VCaP (cell line): ENCODE measurements around the gene TP53BP1.
A peak's percentile ranks its signal among the peaks of the same experiment; 100 is the strongest.

Experiments
- H3K27ac ChIP-seq: fragments of 450-650 bp; 2 replicates; pipeline ENCODE4 v1.5.1; 2017
- TF ChIP-seq, protein P1 (sequence below): fragments of 450-650 bp; conservative IDR thresholded peaks from 2 replicates; pipeline ENCODE4 v1.5.1; 2017; ENCODE audit warnings: mild to moderate bottlenecking, moderate library complexity

Gene TP53BP1

DNA sequence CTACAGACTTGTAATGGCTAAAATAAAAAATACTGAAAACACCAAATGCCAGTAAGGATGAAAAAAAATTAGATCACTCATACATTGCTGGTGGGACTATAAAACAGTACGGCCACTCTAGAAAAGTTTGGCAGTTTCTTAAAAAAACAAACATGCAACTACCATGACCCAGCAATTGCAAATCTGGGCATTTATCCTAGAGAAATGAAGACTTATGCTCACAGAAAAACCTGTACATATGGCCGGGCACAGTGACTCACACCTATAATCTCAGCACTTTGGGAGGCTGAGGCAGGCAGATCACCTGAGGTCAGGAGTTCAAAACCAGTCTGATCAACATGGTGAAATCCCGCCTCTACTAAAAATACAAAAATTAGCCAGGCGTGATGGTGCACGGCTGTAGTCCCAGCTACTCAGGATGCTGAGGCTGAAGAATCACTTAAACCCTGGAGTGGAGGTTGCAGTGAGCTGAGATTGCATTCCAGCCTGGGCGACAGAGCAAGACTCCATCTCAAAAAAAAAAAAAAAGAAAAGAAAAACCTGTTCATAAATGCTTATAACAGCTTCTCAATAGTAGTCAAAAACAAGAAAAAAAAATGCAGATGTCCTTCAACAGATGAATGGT, 5.6 kb downstream of the TP53BP1 start:
- TF ChIP-seq, protein P1, sequence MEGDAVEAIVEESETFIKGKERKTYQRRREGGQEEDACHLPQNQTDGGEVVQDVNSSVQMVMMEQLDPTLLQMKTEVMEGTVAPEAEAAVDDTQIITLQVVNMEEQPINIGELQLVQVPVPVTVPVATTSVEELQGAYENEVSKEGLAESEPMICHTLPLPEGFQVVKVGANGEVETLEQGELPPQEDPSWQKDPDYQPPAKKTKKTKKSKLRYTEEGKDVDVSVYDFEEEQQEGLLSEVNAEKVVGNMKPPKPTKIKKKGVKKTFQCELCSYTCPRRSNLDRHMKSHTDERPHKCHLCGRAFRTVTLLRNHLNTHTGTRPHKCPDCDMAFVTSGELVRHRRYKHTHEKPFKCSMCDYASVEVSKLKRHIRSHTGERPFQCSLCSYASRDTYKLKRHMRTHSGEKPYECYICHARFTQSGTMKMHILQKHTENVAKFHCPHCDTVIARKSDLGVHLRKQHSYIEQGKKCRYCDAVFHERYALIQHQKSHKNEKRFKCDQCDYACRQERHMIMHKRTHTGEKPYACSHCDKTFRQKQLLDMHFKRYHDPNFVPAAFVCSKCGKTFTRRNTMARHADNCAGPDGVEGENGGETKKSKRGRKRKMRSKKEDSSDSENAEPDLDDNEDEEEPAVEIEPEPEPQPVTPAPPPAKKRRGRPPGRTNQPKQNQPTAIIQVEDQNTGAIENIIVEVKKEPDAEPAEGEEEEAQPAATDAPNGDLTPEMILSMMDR: no peak
- H3K27ac ChIP-seq: no peak overlapping the region

DNA sequence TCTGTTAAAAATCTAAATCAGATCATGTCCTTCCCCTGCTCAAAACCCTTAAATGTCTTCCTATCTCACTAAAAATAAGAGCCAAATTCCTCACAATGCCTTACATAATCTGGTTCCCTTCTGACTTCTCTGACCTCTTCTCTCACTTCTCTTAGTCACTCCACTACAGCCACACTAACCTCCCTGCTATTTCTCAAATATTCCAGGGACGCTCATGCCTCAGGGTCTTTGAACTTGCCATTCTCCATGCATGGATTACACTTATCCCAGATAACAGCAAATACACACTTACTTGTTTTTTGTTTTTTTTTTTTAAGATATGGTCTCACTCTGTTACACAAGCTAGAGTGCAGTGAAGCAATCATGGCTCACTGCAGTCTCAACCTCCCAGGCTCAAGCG, 8.5 kb downstream of the TP53BP1 start:
- H3K27ac ChIP-seq: no peak overlapping the region
- TF ChIP-seq, protein P1: no peak

DNA sequence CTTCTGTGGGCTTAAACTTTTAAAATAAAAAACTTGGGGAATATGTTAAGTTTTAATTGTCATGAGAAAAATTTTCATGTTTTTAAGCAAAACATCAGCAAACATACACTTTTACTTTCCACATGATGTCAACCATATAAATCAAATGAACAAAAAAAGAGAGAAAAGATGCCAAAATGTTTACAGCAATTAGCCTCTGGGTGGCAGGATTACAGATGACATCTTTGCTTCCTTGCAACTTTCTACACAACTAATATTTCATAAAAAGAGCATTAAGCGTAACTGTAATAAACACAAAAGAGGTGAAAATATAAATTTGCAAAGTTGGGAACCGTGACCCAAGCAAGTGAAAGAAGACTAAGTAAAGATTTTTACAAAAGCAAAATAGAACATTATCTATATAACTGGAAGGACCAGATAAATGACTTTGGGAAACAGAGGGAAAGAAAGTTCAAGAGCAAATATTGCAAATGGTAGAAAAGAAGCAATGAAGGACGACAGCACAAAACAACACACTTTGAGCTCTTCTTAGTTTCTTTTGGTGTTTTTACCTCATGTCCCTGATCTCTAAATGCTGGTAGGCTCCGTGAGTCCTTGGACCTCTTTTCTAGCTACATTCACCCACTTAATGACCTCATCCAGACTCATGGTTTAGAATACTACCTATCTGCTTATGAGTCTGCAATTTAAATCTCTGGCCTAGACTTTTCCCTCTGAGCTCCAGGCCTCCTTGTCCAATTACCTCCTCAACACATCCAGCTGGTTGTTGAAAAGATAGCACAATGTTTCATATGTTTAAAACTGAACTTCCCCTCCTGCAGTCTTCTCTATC, 9.4 kb downstream of the TP53BP1 start:
- TF ChIP-seq, protein P1: peak; percentile 63
- H3K27ac ChIP-seq: no peak overlapping the region

DNA sequence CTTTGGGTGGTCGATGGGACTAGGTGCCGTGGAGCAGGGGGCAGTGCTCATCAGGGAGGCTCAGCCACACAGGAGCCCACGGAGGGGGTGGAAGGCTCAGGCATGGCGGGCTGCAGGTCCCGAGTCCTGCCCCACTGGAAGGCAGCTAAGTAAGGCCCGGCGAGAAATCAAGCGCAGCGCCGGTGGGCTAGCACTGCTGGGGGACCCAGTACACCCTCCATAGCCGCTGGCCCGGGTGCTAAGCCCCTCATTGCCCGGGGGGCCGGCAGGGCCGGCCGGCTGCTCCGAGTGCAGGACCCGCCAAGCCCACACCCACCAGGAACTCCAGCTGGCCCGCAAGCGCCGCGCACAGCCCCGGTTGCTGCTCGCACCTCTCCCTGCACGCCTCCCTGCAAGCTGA, 19.1 kb downstream of the TP53BP1 start:
- TF ChIP-seq, protein P1: no peak
- H3K27ac ChIP-seq: no peak overlapping the region

DNA sequence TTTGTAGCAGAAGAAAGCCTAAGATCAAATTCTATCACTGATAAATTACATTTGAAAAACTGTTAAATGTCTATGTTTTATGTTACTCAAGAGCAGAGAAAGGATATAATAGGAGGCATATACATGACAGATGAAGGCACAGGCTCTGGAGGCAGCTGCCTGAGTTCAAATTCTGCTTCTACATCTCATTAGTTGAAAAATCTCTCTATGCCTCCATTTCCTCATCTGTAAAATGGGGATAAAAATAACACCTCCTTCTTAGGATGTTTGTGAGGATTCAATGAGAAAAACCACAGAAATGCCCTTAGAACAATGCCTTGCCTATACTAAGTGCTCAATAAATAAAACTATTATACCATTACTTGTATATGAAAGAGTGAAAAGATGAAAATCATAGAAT, 21.0 kb downstream of the TP53BP1 start:
- no peak overlapping the region for H3K27ac ChIP-seq
- TF ChIP-seq, protein P1: no peak

DNA sequence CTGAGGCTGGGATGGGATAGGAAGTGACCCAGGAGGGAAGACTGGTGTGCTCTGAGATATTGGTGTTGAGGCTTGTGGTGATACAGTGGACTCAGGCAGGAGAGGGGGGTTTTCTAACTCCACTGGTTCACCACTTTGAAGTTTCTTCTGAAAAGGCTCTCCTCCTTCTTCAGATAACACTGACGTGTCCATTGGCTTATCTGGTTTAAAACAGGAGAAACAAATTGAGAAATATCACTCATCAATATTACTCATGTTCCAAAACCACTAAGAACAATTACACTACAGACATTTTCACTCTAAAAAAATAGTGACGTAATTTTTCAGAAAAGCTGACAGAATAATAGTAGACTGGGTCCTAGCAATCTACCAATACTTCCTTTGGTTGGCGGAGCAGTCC, 23.1 kb downstream of the TP53BP1 start:
- TF ChIP-seq, protein P1: no peak
- H3K27ac ChIP-seq: no peak overlapping the region

DNA sequence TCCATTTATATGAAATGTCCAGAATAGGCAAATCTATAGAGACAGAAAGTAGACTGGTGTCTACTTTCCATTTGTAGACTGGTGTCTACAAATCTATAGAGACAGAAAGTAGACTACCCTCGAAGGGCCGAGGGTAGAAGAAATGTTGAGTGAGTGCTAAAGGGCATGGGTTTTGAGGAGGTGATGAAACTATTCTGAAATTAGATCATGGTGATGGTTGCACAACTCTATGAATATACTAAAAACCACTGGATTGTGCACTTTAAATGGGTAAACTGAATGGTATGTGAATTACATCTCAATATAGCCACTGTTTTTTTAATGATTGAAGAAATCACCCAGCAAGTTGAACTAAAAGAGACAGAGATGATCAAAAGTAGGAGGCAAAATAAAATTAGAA, 27.9 kb downstream of the TP53BP1 start:
- H3K27ac ChIP-seq: no peak overlapping the region
- TF ChIP-seq, protein P1: no peak
